ENCODE data around the gene UNC13C. TPM values are rescaled to one million over a fixed set of nuclear protein-coding genes. Genes with fewer than 3 reads are reported as not detected.

Gene UNC13C
- polyA plus RNA-seq, 1 of the 3 experiments (the other 2 are of a cell fraction) = not detected

DNA sequence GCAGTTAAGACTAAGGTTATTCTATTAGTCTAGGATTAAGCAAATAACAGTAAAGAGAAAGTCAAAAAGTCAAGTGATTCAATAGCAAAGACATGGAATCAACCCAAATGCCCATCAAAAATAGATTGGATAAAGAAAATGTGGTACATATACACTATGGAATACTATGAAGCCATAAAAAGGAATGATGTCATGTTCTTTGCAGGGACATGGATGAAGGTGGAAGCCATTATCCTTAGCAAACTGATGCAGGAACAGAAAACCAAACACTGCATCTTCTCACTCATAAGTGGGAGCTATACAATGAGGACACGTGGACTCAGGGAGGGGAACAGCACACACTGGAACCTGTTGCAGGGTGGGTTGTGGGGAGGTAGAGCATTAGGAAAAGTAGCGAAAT lies 29.0 kb downstream of the UNC13C start:
- Histone ChIP-seq H3K79me2 (ENCODE audit: insufficient read depth) (no peaks in the 10 kb centered on the region), H3F3A (replicated peaks; ENCODE audit: insufficient read depth) (no peaks in the 10 kb centered on the region), H3K27me3 (ENCODE audit: insufficient read depth) (no peaks in the 10 kb centered on the region), H4K20me1 (ENCODE audit: insufficient read depth) (no peaks in the 10 kb centered on the region), H2AFZ (ENCODE audit: low read depth) (no peak overlapping the region), H3K9me2 (no peaks in the 10 kb centered on the region), H3K27ac (ENCODE audit: low read depth in 2 of 2, low read length in 1 of 2) (no peak overlapping the region), H3K4me1 (ENCODE audit: control insufficient read depth in 1 of 2, insufficient read depth in 2 of 2, low read depth in 1 of 2, low read length in 1 of 2) (no peaks in the 10 kb centered on the region), H3K4me2 (no peak overlapping the region), H3K4me3 (ENCODE audit: low read depth in 2 of 2, low read length in 1 of 2) (no peak overlapping the region), H3K36me3 (replicated peaks in 1 of 2; ENCODE audit: control insufficient read depth in 1 of 2, insufficient read depth in 2 of 2, low read length in 1 of 2) (no peaks in the 10 kb centered on the region), H3K9ac (no peak overlapping the region), H3K9me3 (no peaks in the 10 kb centered on the region)
- WGBS (ENCODE audit: low lambda C conversion rate) = 0% methylated on average over 2 of the region's 2 CpGs
- no peak for DNase-seq
- TF ChIP-seq GABPA (IDR thresholded peaks at IDR 0.05; ENCODE audit: low read depth) = no peak
- no peak for TF ChIP-seq FOXM1 (IDR thresholded peaks at IDR 0.05; ENCODE audit: low read depth)
- TF ChIP-seq RCOR1 (IDR thresholded peaks at IDR 0.05; ENCODE audit: low read length) = no peak
- no peak for TF ChIP-seq FOXJ3 (CRISPR knock-in tag; IDR thresholded peaks at IDR 0.05)
- TF ChIP-seq FOSL2 (IDR thresholded peaks at IDR 0.05; ENCODE audit: borderline replicate concordance, low read depth) = no peak
- no peak for TF ChIP-seq SMC3 (IDR thresholded peaks at IDR 0.05; ENCODE audit: low read depth, low read length)
- TF ChIP-seq RFX5 (IDR thresholded peaks at IDR 0.05; ENCODE audit: low read length) = no peak
- no peak for TF ChIP-seq GATA2 (CRISPR knock-in tag; IDR thresholded peaks at IDR 0.05)
- TF ChIP-seq, protein P1, sequence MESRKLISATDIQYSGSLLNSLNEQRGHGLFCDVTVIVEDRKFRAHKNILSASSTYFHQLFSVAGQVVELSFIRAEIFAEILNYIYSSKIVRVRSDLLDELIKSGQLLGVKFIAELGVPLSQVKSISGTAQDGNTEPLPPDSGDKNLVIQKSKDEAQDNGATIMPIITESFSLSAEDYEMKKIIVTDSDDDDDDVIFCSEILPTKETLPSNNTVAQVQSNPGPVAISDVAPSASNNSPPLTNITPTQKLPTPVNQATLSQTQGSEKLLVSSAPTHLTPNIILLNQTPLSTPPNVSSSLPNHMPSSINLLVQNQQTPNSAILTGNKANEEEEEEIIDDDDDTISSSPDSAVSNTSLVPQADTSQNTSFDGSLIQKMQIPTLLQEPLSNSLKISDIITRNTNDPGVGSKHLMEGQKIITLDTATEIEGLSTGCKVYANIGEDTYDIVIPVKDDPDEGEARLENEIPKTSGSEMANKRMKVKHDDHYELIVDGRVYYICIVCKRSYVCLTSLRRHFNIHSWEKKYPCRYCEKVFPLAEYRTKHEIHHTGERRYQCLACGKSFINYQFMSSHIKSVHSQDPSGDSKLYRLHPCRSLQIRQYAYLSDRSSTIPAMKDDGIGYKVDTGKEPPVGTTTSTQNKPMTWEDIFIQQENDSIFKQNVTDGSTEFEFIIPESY (IDR thresholded peaks at IDR 0.05; ENCODE audit: borderline replicate concordance, low read depth) = no peak
- no peak for TF ChIP-seq POLR2AphosphoS5 (IDR thresholded peaks at IDR 0.05; ENCODE audit: low read depth, low read length)
- TF ChIP-seq, protein P2, sequence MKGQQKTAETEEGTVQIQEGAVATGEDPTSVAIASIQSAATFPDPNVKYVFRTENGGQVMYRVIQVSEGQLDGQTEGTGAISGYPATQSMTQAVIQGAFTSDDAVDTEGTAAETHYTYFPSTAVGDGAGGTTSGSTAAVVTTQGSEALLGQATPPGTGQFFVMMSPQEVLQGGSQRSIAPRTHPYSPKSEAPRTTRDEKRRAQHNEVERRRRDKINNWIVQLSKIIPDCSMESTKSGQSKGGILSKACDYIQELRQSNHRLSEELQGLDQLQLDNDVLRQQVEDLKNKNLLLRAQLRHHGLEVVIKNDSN (IDR thresholded peaks at IDR 0.05; ENCODE audit: borderline replicate concordance, low read depth) = no peak
- ChIA-PET CTCF (no interaction called here), POLR2A (no interaction called here)

DNA sequence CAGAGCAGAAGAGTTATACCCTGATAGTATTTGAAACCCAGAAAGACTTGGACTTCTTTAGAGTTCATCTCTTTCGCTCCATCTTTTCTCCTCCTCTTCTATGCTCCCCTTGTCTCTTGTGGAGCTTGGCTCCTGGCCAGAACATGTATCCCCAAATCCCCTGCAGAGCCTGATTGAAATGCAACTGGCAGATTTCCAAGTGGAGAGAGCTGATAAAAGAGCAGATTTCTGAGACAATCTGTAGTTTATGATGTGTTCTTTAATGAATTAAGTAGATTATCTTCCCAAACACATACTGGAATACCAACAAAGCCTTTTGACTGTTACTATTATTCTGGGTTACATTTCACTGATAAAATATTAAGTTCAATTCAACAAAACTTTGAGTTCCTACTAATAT lies 33.4 kb downstream of the UNC13C start:
- H3K4me1 ChIP-seq (ENCODE audit: control insufficient read depth in 1 of 2, insufficient read depth in 2 of 2, low read depth in 1 of 2, low read length in 1 of 2) = no peaks in the 10 kb centered on the region
- DNase-seq = no peak
- TF ChIP-seq RXRA (IDR thresholded peaks at IDR 0.05; ENCODE audit: borderline replicate concordance, low read depth) = no peak
- no peak for TF ChIP-seq EZH2phosphoT487 (IDR thresholded peaks at IDR 0.05; ENCODE audit: borderline replicate concordance, low read depth)
- TF ChIP-seq, protein P3, sequence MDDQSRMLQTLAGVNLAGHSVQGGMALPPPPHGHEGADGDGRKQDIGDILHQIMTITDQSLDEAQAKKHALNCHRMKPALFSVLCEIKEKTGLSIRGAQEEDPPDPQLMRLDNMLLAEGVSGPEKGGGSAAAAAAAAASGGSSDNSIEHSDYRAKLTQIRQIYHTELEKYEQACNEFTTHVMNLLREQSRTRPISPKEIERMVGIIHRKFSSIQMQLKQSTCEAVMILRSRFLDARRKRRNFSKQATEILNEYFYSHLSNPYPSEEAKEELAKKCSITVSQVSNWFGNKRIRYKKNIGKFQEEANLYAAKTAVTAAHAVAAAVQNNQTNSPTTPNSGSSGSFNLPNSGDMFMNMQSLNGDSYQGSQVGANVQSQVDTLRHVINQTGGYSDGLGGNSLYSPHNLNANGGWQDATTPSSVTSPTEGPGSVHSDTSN (IDR thresholded peaks at IDR 0.05) = no peak
- no peak for TF ChIP-seq NFIC (IDR thresholded peaks at IDR 0.05; ENCODE audit: borderline replicate concordance)
- no peak for TF ChIP-seq RAD21 (IDR thresholded peaks at IDR 0.05; ENCODE audit: low read length)
- no peak for TF ChIP-seq TEAD4 (IDR thresholded peaks at IDR 0.05; ENCODE audit: borderline replicate concordance, insufficient read depth)
- TF ChIP-seq TCF12 (IDR thresholded peaks at IDR 0.05) = no peak
- no peak for TF ChIP-seq MXI1 (IDR thresholded peaks at IDR 0.05; ENCODE audit: low read depth, low read length)
- TF ChIP-seq TAF1 (IDR thresholded peaks at IDR 0.05; ENCODE audit: borderline replicate concordance, low read depth, low read length) = no peak
- no peaks in the 10 kb centered on the region for H3F3A ChIP-seq (replicated peaks; ENCODE audit: insufficient read depth)
- H2AFZ ChIP-seq (ENCODE audit: low read depth) = no peak overlapping the region
- H3K4me3 ChIP-seq (ENCODE audit: low read depth in 2 of 2, low read length in 1 of 2) = no peak overlapping the region
- 10% methylated on average over 1 of the region's 1 CpG for WGBS (ENCODE audit: low lambda C conversion rate)
- CTCF ChIA-PET = interaction anchor here (1.2 kb wide), 1 partner anchor 11 kb away, joined by 3 read pairs; no protein-coding TSS in a partner anchor
- H3K27me3 ChIP-seq (ENCODE audit: insufficient read depth) = no peaks in the 10 kb centered on the region
- H3K9ac ChIP-seq = no peak overlapping the region
- no peaks in the 10 kb centered on the region for H3K9me3 ChIP-seq
- no peaks in the 10 kb centered on the region for H3K79me2 ChIP-seq (ENCODE audit: insufficient read depth)
- H3K9me2 ChIP-seq = no peaks in the 10 kb centered on the region
- no peaks in the 10 kb centered on the region for H4K20me1 ChIP-seq (ENCODE audit: insufficient read depth)
- H3K4me2 ChIP-seq = no peak overlapping the region
- H3K36me3 ChIP-seq (replicated peaks in 1 of 2; ENCODE audit: control insufficient read depth in 1 of 2, insufficient read depth in 2 of 2, low read length in 1 of 2) = no peaks in the 10 kb centered on the region
- POLR2A ChIA-PET = no interaction called here
- no peak overlapping the region for H3K27ac ChIP-seq (ENCODE audit: low read depth in 2 of 2, low read length in 1 of 2)
